Ovary (tissue), 3 donors: ENCODE data around the gene PARVA.

Experiments
- EP300 ChIP-seq: sonication (generic); formaldehyde crosslinking; IDR thresholded peaks from one replicate; pipeline ENCODE4 v1.6.1; 2017; ENCODE audit warnings: antibody characterized with exemption
- POLR2A ChIP-seq: fragments of 450-650 bp; IDR thresholded peaks from one replicate; pipeline ENCODE4 v1.6.1; 2017; ENCODE audit warnings: antibody characterized with exemption, mild to moderate bottlenecking, moderate library complexity
- TF ChIP-seq, protein P1 (sequence below), 3 donors: fragments of 450-650 bp in 2 of 3; fragments of 200-600 bp in 1 of 3; IDR thresholded peaks; one replicate each; pipeline versions ENCODE4 v1.5.1 to v1.8.0; 2016 to 2022; ENCODE audit warnings: antibody characterized with exemption in 3 of 3, mild to moderate bottlenecking in 1 of 3
- donor health status: DM: no; HTN: no; CAD: no.

DNA sequence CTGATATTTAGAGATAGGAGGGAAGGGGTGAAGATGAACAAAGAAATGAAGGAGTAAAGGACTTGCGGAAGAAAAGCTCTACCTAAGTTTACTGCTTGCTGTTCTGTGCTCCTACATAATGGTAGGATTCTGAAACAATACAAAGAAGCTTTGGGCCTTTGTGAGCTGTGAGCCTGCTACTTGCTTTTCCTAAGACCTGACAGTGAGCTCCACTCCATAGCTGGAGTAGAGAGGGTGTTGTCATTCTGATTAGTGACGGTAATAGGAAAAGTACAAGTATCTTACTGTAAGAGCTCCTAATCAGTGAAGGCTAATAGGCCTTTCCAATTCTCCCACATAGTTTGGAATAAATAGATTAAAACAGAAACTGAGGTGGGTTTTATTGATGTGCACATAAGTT lies 75.9 kb downstream of the PARVA start:
- TF ChIP-seq, protein P1, sequence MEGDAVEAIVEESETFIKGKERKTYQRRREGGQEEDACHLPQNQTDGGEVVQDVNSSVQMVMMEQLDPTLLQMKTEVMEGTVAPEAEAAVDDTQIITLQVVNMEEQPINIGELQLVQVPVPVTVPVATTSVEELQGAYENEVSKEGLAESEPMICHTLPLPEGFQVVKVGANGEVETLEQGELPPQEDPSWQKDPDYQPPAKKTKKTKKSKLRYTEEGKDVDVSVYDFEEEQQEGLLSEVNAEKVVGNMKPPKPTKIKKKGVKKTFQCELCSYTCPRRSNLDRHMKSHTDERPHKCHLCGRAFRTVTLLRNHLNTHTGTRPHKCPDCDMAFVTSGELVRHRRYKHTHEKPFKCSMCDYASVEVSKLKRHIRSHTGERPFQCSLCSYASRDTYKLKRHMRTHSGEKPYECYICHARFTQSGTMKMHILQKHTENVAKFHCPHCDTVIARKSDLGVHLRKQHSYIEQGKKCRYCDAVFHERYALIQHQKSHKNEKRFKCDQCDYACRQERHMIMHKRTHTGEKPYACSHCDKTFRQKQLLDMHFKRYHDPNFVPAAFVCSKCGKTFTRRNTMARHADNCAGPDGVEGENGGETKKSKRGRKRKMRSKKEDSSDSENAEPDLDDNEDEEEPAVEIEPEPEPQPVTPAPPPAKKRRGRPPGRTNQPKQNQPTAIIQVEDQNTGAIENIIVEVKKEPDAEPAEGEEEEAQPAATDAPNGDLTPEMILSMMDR (IDR thresholded peaks at IDR 0.05) = no peak
- TF ChIP-seq POLR2A (no peak), EP300 (no peak)
